Activated CD8-positive, alpha-beta memory T cell treated with anti-CD3 and anti-CD28 coated beads for 36 hours (primary cell): ENCODE data around the gene HSPA12B. TPM values are rescaled to one million over a fixed set of nuclear protein-coding genes. Genes with fewer than 3 reads are reported as not detected.

Experiments
- CTCF ChIA-PET: fragments of 350-600 bp; sonication (Branson Sonifier 250); formaldehyde crosslinking; loops from one replicate; lab custom pipeline; 2021; ENCODE audit warnings: antibody characterized with exemption; lab: Charles Lee
- POLR2A ChIA-PET: fragments of 350-600 bp; sonication (Branson Sonifier 250); formaldehyde crosslinking; loops from one replicate; lab custom pipeline; 2021; ENCODE audit warnings: antibody characterized with exemption; lab: Charles Lee
- total RNA-seq, 2 experiments: library from RNA; stranded (reverse); gene quantifications; one replicate each; pipeline ENCODE4 v1.2.3, GENCODE V29; 2021

Gene HSPA12B
- total RNA-seq, 2 experiments from 2014 or later, result not detected

DNA sequence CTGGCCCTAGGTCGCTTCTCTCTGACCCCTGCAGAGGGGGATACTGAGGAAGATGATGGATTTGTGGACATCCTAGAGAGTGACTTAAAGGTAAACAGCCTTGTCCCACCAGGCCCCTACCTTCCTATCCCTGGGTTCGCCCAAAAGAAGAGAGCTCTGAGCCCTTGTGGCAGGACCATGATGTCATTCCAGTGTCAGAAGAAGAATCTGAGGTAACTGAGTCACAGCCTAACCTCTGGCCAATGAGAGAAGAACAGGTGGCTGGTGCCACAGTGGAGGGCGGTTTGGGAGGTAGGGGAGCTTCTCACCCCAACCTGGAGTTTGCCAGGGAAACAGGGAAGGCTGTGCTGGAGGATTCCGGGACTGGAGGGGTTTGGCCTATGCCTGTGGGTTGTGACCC, 68.8 kb downstream of the HSPA12B start:
- ChIA-PET POLR2A (interaction anchor here (0.6 kb wide), 2 partner anchors 8 to 44 kb away, joined by 4 to 6 read pairs; no protein-coding TSS in a partner anchor), CTCF (interaction anchor here (0.9 to 1.5 kb wide), 4 partner anchors 10 to 241 kb away, joined by 3 to 6 read pairs (median 4); no protein-coding TSS in a partner anchor)

DNA sequence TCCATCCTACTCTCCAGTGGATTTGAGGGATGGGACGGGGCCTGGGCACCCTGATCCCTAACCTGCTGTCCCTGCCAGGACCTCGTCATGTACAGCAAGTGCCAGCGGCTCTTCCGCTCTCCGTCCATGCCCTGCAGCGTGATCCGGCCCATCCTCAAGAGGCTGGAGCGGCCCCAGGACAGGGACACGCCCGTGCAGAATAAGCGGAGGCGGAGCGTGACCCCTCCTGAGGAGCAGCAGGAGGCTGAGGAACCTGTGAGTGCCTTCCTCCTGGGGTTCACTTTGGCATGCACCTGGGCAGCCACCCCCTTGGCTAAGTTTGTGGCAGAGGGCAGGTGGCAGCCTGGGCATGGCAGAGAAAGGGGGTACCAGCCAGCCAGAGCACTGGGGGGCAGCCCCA, 69.4 kb downstream of the HSPA12B start:
- CTCF ChIA-PET, result interaction anchor here (0.9 kb wide), 1 partner anchor 241 kb away, joined by 3 read pairs; no protein-coding TSS in a partner anchor
- POLR2A ChIA-PET, result interaction anchor here (0.6 kb wide), 1 partner anchor 43 kb away, joined by 6 read pairs; no protein-coding TSS in a partner anchor

Other genes starting within 250 kb of the HSPA12B start
- gene GFRA4, start 69.3 kb upstream of the HSPA12B start, total RNA-seq, result not detected
- not detected for gene ADAM33, start 50.7 kb upstream of the HSPA12B start, total RNA-seq
- not detected for gene SIGLEC1, start 20.1 kb upstream of the HSPA12B start, total RNA-seq
- gene ADISSP, start 35.1 kb downstream of the HSPA12B start, total RNA-seq, result 10 to 100 TPM; 72.3 to 72.4 TPM
- under 1 TPM in 1 of 2 experiments, not detected in 1; 0.10 TPM for gene SPEF1, start 48.8 kb downstream of the HSPA12B start, total RNA-seq
- 10 to 100 TPM; 65.5 to 68.2 TPM for gene CENPB, start 54.1 kb downstream of the HSPA12B start, total RNA-seq
- 10 to 100 TPM; 58.6 to 58.8 TPM for gene CDC25B, start 63.6 kb downstream of the HSPA12B start, total RNA-seq
- 10 to 100 TPM; 13.6 to 15.2 TPM for gene AP5S1, start 87.9 kb downstream of the HSPA12B start, total RNA-seq
- gene MAVS, start 114.1 kb downstream of the HSPA12B start, total RNA-seq, result 10 to 100 TPM; 32.4 to 33.0 TPM
- gene PANK2, start 156.7 kb downstream of the HSPA12B start, total RNA-seq, result 10 to 100 TPM; 55.0 to 55.1 TPM